Smooth muscle cell (in vitro differentiated cells): ENCODE measurements around the gene MEG3. TPM values are rescaled to one million over a fixed set of nuclear protein-coding genes. Genes with fewer than 3 reads are reported as not detected.

ENCODE experiments used
- DNase-seq: peaks from one replicate; lab custom pipeline; 2025; ENCODE audit not compliant: unreplicated experiment; lab: John Stamatoyannopoulos, UW
- H2AFZ ChIP-seq: fragments of 200-600 bp; sonication (generic); 2 replicates; pipeline ENCODE4 v1.6.0; 2016; ENCODE audit warnings: antibody characterized with exemption, low read depth, mild to moderate bottlenecking
- H3F3A ChIP-seq: fragments of 200-600 bp; sonication (generic); 2 replicates; pipeline ENCODE4 v1.6.0; 2017; ENCODE audit warnings: antibody characterized with exemption, low read depth
- H3K27ac ChIP-seq: fragments of 200-600 bp; sonication (generic); 2 replicates; pipeline ENCODE4 v1.5.1; 2016; ENCODE audit warnings: low read depth, mild to moderate bottlenecking
- H3K27me3 ChIP-seq: fragments of 200-600 bp; sonication (generic); 2 replicates; pipeline ENCODE4 v1.6.1; 2016; ENCODE audit warnings: low read depth, mild to moderate bottlenecking
- H3K36me3 ChIP-seq: fragments of 200-600 bp; sonication (generic); 2 replicates; pipeline ENCODE4 v1.5.1; 2016; ENCODE audit warnings: low read depth
- H3K4me1 ChIP-seq: fragments of 200-600 bp; sonication (generic); 2 replicates; pipeline ENCODE4 v1.5.1; 2016; ENCODE audit warnings: low read depth
- H3K4me2 ChIP-seq: fragments of 200-600 bp; sonication (generic); 2 replicates; pipeline ENCODE4 v1.6.0; 2016; ENCODE audit warnings: mild to moderate bottlenecking
- H3K4me3 ChIP-seq: fragments of 200-600 bp; sonication (generic); 2 replicates; pipeline ENCODE4 v1.5.1; 2016; ENCODE audit warnings: mild to moderate bottlenecking
- H3K79me2 ChIP-seq: fragments of 200-600 bp; sonication (generic); 2 replicates; pipeline ENCODE4 v1.6.0; 2016; ENCODE audit warnings: low read depth, mild to moderate bottlenecking
- H3K9ac ChIP-seq: fragments of 200-600 bp; sonication (generic); 2 replicates; pipeline ENCODE4 v1.6.0; 2016; ENCODE audit warnings: low read depth
- H3K9me3 ChIP-seq: fragments of 200-600 bp; sonication (generic); replicated peaks from 2 replicates; pipeline ENCODE4 v1.5.1; 2016; ENCODE audit warnings: low read depth
- H4K20me1 ChIP-seq: fragments of 200-600 bp; sonication (generic); 2 replicates; pipeline ENCODE4 v1.6.0; 2016; ENCODE audit warnings: low read depth
- WGBS: methylation state at CpG from one replicate; pipeline ENCODE4 v1.1.7; 2016; ENCODE audit warnings: low lambda C conversion rate; 5-methylcytosine and 5-hydroxymethylcytosine counted together
- polyA plus RNA-seq: library from polyadenylated mRNA; unstranded; fragments of >200 nt; fragmentation: Nextera tagmentation; extraction: Ambion mirVana; gene quantifications from 2 replicates; pipeline ENCODE4 v1.2.1, GENCODE V29; 2016
- total RNA-seq: library from RNA; depleted of rRNA; stranded (reverse); fragments of >200 nt; gene quantifications from 2 replicates; pipeline ENCODE4 v1.2.3, GENCODE V29; 2014
- TF ChIP-seq, protein P1 (sequence below): fragments of 200-600 bp; sonication (generic); IDR thresholded peaks from 2 replicates; pipeline ENCODE4 v1.5.1; 2017; ENCODE audit warnings: borderline replicate concordance, mild to moderate bottlenecking, antibody characterized with exemption; ENCODE audit not compliant: insufficient read depth, poor library complexity, severe bottlenecking

MEG3 gene
- total and polyA plus RNA-seq, 2 experiments from 2014 or later: not detected

- Histone ChIP-seq H3K36me3 (no peaks in the 10 kb centered on the region), H3K4me2 (no peak overlapping the region), H2AFZ (no peak overlapping the region), H4K20me1 (no peaks in the 10 kb centered on the region), H3F3A (no peaks in the 10 kb centered on the region), H3K9ac (no peak overlapping the region), H3K9me3 (peaks cover 3% of the 10 kb centered on the region), H3K4me1 (no peaks in the 10 kb centered on the region), H3K27ac (no peak overlapping the region), H3K4me3 (no peak overlapping the region), H3K27me3 (no peaks in the 10 kb centered on the region), H3K79me2 (no peaks in the 10 kb centered on the region)
- DNase-seq: no peak
- TF ChIP-seq, protein P1, sequence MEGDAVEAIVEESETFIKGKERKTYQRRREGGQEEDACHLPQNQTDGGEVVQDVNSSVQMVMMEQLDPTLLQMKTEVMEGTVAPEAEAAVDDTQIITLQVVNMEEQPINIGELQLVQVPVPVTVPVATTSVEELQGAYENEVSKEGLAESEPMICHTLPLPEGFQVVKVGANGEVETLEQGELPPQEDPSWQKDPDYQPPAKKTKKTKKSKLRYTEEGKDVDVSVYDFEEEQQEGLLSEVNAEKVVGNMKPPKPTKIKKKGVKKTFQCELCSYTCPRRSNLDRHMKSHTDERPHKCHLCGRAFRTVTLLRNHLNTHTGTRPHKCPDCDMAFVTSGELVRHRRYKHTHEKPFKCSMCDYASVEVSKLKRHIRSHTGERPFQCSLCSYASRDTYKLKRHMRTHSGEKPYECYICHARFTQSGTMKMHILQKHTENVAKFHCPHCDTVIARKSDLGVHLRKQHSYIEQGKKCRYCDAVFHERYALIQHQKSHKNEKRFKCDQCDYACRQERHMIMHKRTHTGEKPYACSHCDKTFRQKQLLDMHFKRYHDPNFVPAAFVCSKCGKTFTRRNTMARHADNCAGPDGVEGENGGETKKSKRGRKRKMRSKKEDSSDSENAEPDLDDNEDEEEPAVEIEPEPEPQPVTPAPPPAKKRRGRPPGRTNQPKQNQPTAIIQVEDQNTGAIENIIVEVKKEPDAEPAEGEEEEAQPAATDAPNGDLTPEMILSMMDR: no peak
- 96% methylated on average over 16 of the region's 16 CpGs for WGBS
Measured at GRCh38 chr14:100807979-100808734, 17.8 kb upstream of the MEG3 start.

DNA sequence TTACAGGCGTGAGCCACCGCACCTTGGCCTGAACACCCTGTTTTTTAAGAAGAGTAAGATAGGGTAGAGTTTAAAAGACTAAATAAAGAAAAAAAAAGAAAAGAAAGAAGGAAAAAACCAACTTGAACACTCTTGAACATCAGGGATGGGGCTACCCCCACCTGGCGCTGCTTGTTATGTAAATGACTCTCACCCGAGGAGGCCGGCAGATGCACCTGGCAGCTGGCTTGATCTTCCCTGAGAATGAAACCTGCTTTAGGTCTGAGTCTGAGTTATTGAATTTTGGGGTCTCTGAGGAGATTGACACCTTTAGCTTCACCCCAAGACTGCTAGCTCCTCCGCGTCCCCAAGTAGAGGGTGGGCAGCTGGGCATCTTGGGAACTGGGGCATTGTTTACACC is 15.5 kb upstream of the MEG3 start:
- Histone ChIP-seq H3K4me3 (no peak overlapping the region), H3F3A (no peaks in the 10 kb centered on the region), H3K4me2 (no peak overlapping the region), H4K20me1 (no peaks in the 10 kb centered on the region), H3K36me3 (no peaks in the 10 kb centered on the region), H3K4me1 (no peaks in the 10 kb centered on the region), H3K9ac (no peak overlapping the region), H3K79me2 (no peaks in the 10 kb centered on the region), H3K27ac (no peak overlapping the region), H3K27me3 (no peaks in the 10 kb centered on the region), H3K9me3 (peaks cover 3% of the 10 kb centered on the region), H2AFZ (no peak overlapping the region)
- no peak for DNase-seq
- TF ChIP-seq, protein P1: no peak
- 97% methylated on average over 7 of the region's 7 CpGs for WGBS

GRCh38 chr14:100810861-100811461 is 15.0 kb upstream of the MEG3 start:
- H2AFZ ChIP-seq: no peak overlapping the region

More at GRCh38 chr14:100810861-100811461, 15.0 kb upstream of the MEG3 start:
- Histone ChIP-seq H3K4me1 (no peaks in the 10 kb centered on the region), H3K27ac (no peak overlapping the region), H3K9ac (no peak overlapping the region), H3K4me3 (no peak overlapping the region), H3F3A (no peaks in the 10 kb centered on the region), H3K79me2 (no peaks in the 10 kb centered on the region), H3K4me2 (no peak overlapping the region), H3K9me3 (peaks cover 3% of the 10 kb centered on the region), H4K20me1 (no peaks in the 10 kb centered on the region), H3K27me3 (no peaks in the 10 kb centered on the region), H3K36me3 (no peaks in the 10 kb centered on the region)
- no peak for DNase-seq
- TF ChIP-seq, protein P1: no peak
- 99% methylated on average over 21 of the region's 21 CpGs for WGBS
